Measurements from ENCODE around the gene MRPS27. TPM values are rescaled to one million over a fixed set of nuclear protein-coding genes. Genes with fewer than 3 reads are reported as not detected.
A peak's percentile ranks its signal among the peaks of the same experiment; 100 is the strongest.

Gene MRPS27
- total RNA-seq, 1 donor from 2014 or later = 37.0 TPM

DNA sequence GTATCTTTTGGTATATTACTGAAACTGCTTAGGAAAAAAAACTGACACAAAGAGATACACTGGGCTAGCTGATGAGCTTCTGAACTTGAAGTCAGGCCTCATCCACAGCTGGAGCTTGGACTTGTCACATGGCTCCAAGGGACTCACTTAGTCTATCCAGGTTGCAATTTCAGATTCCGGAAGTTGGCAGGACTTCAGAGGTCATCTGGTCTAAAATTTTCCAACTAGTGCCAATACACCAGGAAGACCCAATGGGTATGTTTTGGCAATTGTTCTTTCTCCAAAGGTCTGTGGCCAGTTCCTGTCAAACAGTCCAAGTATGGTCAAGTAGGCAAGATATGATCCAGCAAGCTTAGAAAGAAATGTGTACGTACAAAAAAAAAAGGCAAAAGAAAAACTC, 36.7 kb downstream of the MRPS27 start:
- H3K4me1 Mint-ChIP-seq (ENCODE audit: low read depth, unreplicated experiment) = peaks cover 15% of the 10 kb centered on the region
- no peak overlapping the region for H3K4me2 ChIP-seq (ENCODE audit: low read length)
- no peaks in the 10 kb centered on the region for H3K9me3 ChIP-seq (ENCODE audit: insufficient read depth, low read depth, low read length)
- H3K79me2 ChIP-seq (ENCODE audit: insufficient read depth, low read length) = no peaks in the 10 kb centered on the region
- no peaks in the 10 kb centered on the region for H3K27me3 Mint-ChIP-seq (ENCODE audit: low read depth, unreplicated experiment)
- no peak overlapping the region for H3K27ac ChIP-seq (ENCODE audit: low read depth, low read length)
- DNase-seq (ENCODE audit: low read depth) (no peak), FAIRE-seq (no peak)
- no peak overlapping the region for H2AFZ ChIP-seq (ENCODE audit: low read depth, low read length)
- no peaks in the 10 kb centered on the region for H3K27me3 ChIP-seq (ENCODE audit: insufficient read depth, low read length)
- no peak for TF ChIP-seq EZH2 (IDR thresholded peaks at IDR 0.05; ENCODE audit: insufficient read depth, low read length)
- TF ChIP-seq, protein P1, sequence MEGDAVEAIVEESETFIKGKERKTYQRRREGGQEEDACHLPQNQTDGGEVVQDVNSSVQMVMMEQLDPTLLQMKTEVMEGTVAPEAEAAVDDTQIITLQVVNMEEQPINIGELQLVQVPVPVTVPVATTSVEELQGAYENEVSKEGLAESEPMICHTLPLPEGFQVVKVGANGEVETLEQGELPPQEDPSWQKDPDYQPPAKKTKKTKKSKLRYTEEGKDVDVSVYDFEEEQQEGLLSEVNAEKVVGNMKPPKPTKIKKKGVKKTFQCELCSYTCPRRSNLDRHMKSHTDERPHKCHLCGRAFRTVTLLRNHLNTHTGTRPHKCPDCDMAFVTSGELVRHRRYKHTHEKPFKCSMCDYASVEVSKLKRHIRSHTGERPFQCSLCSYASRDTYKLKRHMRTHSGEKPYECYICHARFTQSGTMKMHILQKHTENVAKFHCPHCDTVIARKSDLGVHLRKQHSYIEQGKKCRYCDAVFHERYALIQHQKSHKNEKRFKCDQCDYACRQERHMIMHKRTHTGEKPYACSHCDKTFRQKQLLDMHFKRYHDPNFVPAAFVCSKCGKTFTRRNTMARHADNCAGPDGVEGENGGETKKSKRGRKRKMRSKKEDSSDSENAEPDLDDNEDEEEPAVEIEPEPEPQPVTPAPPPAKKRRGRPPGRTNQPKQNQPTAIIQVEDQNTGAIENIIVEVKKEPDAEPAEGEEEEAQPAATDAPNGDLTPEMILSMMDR (IDR thresholded peaks at IDR 0.05; ENCODE audit: insufficient read depth, low read depth, low read length) = no peak
- no peaks in the 10 kb centered on the region for H4K20me1 ChIP-seq (ENCODE audit: insufficient read depth, low read length)
- no peaks in the 10 kb centered on the region for H3K4me1 ChIP-seq (ENCODE audit: insufficient read depth, low read length)
- peaks cover 7% of the 10 kb centered on the region for H3K36me3 ChIP-seq (ENCODE audit: insufficient read depth, low read length)
- no peak overlapping the region for H3K9ac ChIP-seq (ENCODE audit: low read length)
- peaks cover 6% of the 10 kb centered on the region for H3K36me3 Mint-ChIP-seq (ENCODE audit: low read depth, unreplicated experiment)
- H3K27ac Mint-ChIP-seq (ENCODE audit: unreplicated experiment) = peak overlapping the region; percentile 83
- no peak overlapping the region for H3K4me3 Mint-ChIP-seq (ENCODE audit: unreplicated experiment)
- no peak overlapping the region for H3K4me3 ChIP-seq (ENCODE audit: insufficient read depth, low read depth, low read length)
- peaks cover 1% of the 10 kb centered on the region for H3K9me3 Mint-ChIP-seq (ENCODE audit: unreplicated experiment)

DNA sequence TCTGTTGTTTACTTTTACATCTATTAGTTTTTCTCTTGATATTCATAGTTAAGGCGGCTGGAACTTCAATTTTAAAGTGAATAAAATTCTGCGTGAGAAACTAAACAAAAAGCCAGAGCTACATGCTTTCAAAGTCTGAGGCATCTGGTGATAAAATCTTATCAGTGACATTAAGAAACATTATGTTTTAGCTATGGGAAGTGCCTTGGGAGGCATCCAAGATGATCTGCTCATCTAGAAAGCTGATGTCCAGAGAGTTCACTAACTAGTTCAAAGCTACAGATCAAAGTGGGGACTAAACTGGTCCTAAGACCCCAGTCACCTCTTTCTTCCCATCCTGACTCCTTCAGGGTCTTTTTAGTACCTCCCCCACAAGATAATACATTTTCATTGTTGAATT, 37.2 kb downstream of the MRPS27 start:
- Histone ChIP-seq H3K79me2 (ENCODE audit: insufficient read depth, low read length) (no peaks in the 10 kb centered on the region), H3K9ac (ENCODE audit: low read length) (no peak overlapping the region), H3K4me3 (ENCODE audit: insufficient read depth, low read depth, low read length) (no peak overlapping the region), H3K27me3 (ENCODE audit: insufficient read depth, low read length) (no peaks in the 10 kb centered on the region), H3K36me3 (ENCODE audit: insufficient read depth, low read length) (peaks cover 6% of the 10 kb centered on the region), H3K4me1 (ENCODE audit: insufficient read depth, low read length) (no peaks in the 10 kb centered on the region), H3K4me2 (ENCODE audit: low read length) (no peak overlapping the region), H3K27ac (ENCODE audit: low read depth, low read length) (no peak overlapping the region), H2AFZ (ENCODE audit: low read depth, low read length) (no peak overlapping the region), H3K9me3 (ENCODE audit: insufficient read depth, low read depth, low read length) (no peaks in the 10 kb centered on the region), H4K20me1 (ENCODE audit: insufficient read depth, low read length) (no peaks in the 10 kb centered on the region)
- Mint-ChIP-seq H3K27ac (ENCODE audit: unreplicated experiment) (peak overlapping the region; percentile 83), H3K9me3 (ENCODE audit: unreplicated experiment) (peaks cover 2% of the 10 kb centered on the region), H3K4me3 (ENCODE audit: unreplicated experiment) (no peak overlapping the region), H3K27me3 (ENCODE audit: low read depth, unreplicated experiment) (no peaks in the 10 kb centered on the region), H3K36me3 (ENCODE audit: low read depth, unreplicated experiment) (peaks cover 3% of the 10 kb centered on the region), H3K4me1 (ENCODE audit: low read depth, unreplicated experiment) (peaks cover 15% of the 10 kb centered on the region)
- FAIRE-seq (no peak), DNase-seq (ENCODE audit: low read depth) (peak; percentile 67)
- TF ChIP-seq, protein P1 (IDR thresholded peaks at IDR 0.05; ENCODE audit: insufficient read depth, low read depth, low read length) = no peak
- TF ChIP-seq EZH2 (IDR thresholded peaks at IDR 0.05; ENCODE audit: insufficient read depth, low read length) = no peak

DNA sequence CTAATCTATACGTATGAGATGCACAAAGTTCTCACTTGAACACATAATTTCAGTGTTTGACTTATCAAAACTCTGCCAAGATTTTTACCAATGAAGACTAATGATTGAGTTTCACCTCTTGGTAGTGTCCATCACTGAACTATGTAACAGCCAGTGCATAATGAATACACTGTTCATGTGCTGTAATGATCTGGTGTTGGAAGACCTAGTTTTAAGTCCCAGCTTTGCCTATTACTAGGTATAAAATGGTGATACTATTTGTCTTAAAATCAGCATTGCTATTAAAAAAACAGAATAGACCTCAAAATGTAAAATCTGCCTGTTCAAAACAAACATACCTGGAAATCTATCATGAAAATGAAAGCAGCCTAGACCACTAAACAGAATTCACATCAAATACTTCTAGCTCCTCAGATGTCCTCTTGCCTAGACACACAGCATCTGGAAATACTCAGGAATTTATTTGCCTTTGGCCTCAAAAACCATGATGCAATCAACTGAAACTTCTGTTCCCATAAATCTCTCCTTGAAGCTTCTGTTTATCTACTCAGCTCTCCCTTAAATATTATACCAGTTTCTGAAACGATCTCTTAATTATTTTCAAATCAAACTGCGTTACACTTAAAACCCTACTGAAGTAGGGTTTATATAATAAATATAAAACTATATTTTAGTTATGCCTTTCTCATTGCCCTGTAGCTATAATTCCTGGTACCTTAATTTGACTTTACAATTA, 38.1 kb downstream of the MRPS27 start:
- Histone ChIP-seq H3K27ac (ENCODE audit: low read depth, low read length) (no peak overlapping the region), H3K4me2 (ENCODE audit: low read length) (no peak overlapping the region), H3K79me2 (ENCODE audit: insufficient read depth, low read length) (peaks cover 3% of the 10 kb centered on the region), H3K4me3 (ENCODE audit: insufficient read depth, low read depth, low read length) (no peak overlapping the region), H4K20me1 (ENCODE audit: insufficient read depth, low read length) (no peaks in the 10 kb centered on the region), H2AFZ (ENCODE audit: low read depth, low read length) (no peak overlapping the region), H3K9ac (ENCODE audit: low read length) (no peak overlapping the region), H3K9me3 (ENCODE audit: insufficient read depth, low read depth, low read length) (no peaks in the 10 kb centered on the region), H3K36me3 (ENCODE audit: insufficient read depth, low read length) (peaks cover 4% of the 10 kb centered on the region), H3K27me3 (ENCODE audit: insufficient read depth, low read length) (no peaks in the 10 kb centered on the region), H3K4me1 (ENCODE audit: insufficient read depth, low read length) (no peaks in the 10 kb centered on the region)
- H3K4me1 Mint-ChIP-seq (ENCODE audit: low read depth, unreplicated experiment) = peaks cover 15% of the 10 kb centered on the region
- DNase-seq (ENCODE audit: low read depth) (peak; percentile 79), FAIRE-seq (peak; percentile 72)
- H3K4me3 Mint-ChIP-seq (ENCODE audit: unreplicated experiment) = no peak overlapping the region
- peak overlapping the region; percentile 87 for H3K27ac Mint-ChIP-seq (ENCODE audit: unreplicated experiment)
- H3K9me3 Mint-ChIP-seq (ENCODE audit: unreplicated experiment) = peaks cover 3% of the 10 kb centered on the region
- peaks cover 10% of the 10 kb centered on the region for H3K36me3 Mint-ChIP-seq (ENCODE audit: low read depth, unreplicated experiment)
- H3K27me3 Mint-ChIP-seq (ENCODE audit: low read depth, unreplicated experiment) = no peaks in the 10 kb centered on the region
- no peak for TF ChIP-seq EZH2 (IDR thresholded peaks at IDR 0.05; ENCODE audit: insufficient read depth, low read length)
- TF ChIP-seq, protein P1 (IDR thresholded peaks at IDR 0.05; ENCODE audit: insufficient read depth, low read depth, low read length) = no peak
